Erythroblast (primary cell): ENCODE results near the gene GRIN2C.

ENCODE experiments used
- GATA1 ChIP-seq: IDR thresholded peaks from 2 replicates; pipeline ENCODE4 v1.6.1; 2011; ENCODE audit warnings: low read depth, mild to moderate bottlenecking, control low read depth, low read length, moderate library complexity
- POLR2A ChIP-seq: IDR thresholded peaks from 2 replicates; pipeline ENCODE4 v1.6.1; 2011; ENCODE audit warnings: mild to moderate bottlenecking, low read length

- TF ChIP-seq POLR2A (no peak), GATA1 (no peak)
Observed at GRCh38 chr17:74883241-74883745, 23.6 kb upstream of the GRIN2C start.
